GM12892 (cell line): ENCODE results near the gene MET.

Experiments
- DNase-seq: peaks from one replicate; pipeline ENCODE4 v3.0.0; 2011; ENCODE audit not compliant: insufficient read length
- FAIRE-seq: peaks from 2 replicates; lab custom pipeline; 2011; peaks lifted over from hg19 to GRCh38; lab: Jason Lieb, UNC
- POLR2A ChIP-seq: IDR thresholded peaks from 2 replicates; pipeline ENCODE4 v1.6.1; 2011; ENCODE audit warnings: low read depth, low read length, control low read depth
- POLR2AphosphoS5 ChIP-seq: IDR thresholded peaks from 2 replicates; pipeline ENCODE4 v1.6.1; 2011; ENCODE audit warnings: low read depth, low read length, control low read depth
- TAF1 ChIP-seq: IDR thresholded peaks from 2 replicates; pipeline ENCODE4 v1.6.1; 2011; ENCODE audit warnings: low read depth, mild to moderate bottlenecking, control low read depth, low read length, borderline replicate concordance

The MET gene

GRCh38 chr7:116689790-116690259, 17.8 kb downstream of the MET start:
- DNase-seq (no peak), FAIRE-seq (no peak)
- TF ChIP-seq POLR2A = no peak
- no peak for TF ChIP-seq POLR2AphosphoS5
- TF ChIP-seq TAF1 = no peak

DNA sequence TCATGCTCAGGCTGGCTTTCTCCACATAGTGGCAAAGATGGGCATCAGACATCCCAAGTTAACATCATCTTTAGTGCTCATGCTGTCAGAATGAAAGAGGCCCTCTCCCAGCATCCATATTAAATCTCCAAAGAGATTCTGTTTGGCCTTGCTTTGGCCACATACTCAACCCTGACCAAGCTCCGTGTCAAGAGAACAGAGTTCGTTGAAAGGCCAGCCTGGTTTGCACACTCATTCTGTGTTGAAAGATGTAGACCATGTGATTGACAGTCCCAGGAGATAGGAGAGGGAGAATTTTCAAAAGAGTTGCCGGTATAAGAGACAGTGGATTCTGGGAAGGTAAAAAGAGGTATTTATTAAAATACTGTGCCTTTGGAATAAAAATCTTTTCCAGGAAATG, 19.7 kb downstream of the MET start:
- no peak for TF ChIP-seq POLR2A
- no peak for TF ChIP-seq TAF1
- no peak for TF ChIP-seq POLR2AphosphoS5
- DNase-seq = no peak
- no peak for FAIRE-seq

DNA sequence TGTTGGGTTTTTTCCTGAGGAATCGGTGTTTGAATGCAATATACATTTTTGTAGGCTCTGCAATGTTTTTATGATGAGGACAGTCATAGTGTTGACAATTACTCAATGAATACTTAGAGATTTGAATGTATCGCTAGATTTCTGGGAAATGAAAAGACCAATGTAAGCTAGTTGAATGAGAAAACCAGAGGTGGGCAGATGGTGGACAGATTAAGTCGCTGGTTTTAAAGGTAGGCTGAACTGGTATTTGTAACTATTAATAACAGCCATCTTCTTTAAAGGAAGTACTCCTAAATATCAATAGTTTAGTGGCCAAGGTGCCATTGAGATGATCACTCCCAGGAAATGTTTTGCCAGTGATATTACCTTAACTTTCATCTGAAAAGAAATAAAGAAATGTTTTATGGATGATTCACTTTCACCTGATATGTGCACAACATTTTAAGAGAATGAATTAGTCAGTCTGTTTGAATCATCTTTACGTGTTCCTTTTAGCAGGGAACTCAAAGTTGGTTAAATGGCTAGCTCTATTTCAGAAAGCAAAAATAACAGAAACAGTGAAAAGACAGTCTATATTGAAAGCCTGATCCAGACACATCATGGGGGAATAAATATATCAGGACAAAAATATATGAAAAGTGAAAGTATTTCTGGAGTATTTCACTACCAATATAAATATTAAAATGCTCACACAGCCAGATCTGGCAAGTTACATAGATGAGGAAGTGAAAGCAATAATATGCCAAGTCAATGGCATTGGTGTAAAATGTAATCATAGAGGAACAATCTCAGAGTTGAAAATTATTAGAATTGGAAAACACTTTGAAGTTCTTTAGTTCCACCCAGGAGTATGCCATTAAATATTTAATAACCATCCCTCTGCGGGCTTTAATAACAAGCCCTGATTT, 20.7 kb downstream of the MET start:
- FAIRE-seq (no peak), DNase-seq (no peak)
- TF ChIP-seq POLR2A (no peak), TAF1 (no peak), POLR2AphosphoS5 (no peak)

DNA sequence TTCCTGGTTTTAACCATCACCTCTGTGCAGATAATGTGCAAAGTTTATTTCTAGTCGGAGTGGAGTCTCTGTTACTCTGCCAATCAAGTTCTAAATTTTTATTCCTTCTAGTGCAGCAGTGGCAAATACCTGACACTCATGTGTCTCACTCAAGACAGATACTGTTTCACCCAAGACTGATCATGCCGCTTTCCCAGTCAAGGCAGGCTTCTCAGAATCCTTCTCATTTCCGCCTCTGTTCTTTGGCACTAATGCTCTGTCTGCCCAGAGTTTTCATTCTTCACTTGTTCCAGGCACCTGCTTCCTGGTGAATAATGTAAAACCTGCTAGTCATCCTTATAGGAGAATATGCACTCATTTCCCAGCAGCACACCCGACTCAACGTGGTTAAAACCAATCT, 24.7 kb downstream of the MET start:
- no peak for TF ChIP-seq POLR2AphosphoS5
- TF ChIP-seq TAF1 = no peak
- TF ChIP-seq POLR2A = no peak
- DNase-seq = no peak
- no peak for FAIRE-seq

- DNase-seq (no peak), FAIRE-seq (no peak)
- TF ChIP-seq POLR2AphosphoS5 (no peak), TAF1 (no peak), POLR2A (no peak)
Observed at GRCh38 chr7:116697152-116697551, 25.2 kb downstream of the MET start.

GRCh38 chr7:116697761-116698160, 25.8 kb downstream of the MET start:
- no peak for TF ChIP-seq POLR2AphosphoS5
- TF ChIP-seq TAF1 = no peak
- no peak for TF ChIP-seq POLR2A
- DNase-seq (no peak), FAIRE-seq (no peak)

GRCh38 chr7:116698396-116698795, 26.4 kb downstream of the MET start:
- DNase-seq = no peak
- TF ChIP-seq POLR2A = no peak
- no peak for TF ChIP-seq POLR2AphosphoS5
- TF ChIP-seq TAF1 = no peak
- no peak for FAIRE-seq

- no peak for TF ChIP-seq TAF1
- TF ChIP-seq POLR2A = no peak
- TF ChIP-seq POLR2AphosphoS5 = no peak
- DNase-seq = no peak
- no peak for FAIRE-seq
Observed at GRCh38 chr7:116698930-116699721, 27.1 kb downstream of the MET start.

GRCh38 chr7:116699722-116700120, 27.7 kb downstream of the MET start:
- FAIRE-seq (no peak), DNase-seq (no peak)
- TF ChIP-seq POLR2A (no peak), POLR2AphosphoS5 (no peak), TAF1 (no peak)

- FAIRE-seq (no peak), DNase-seq (no peak)
- no peak for TF ChIP-seq POLR2A
- TF ChIP-seq POLR2AphosphoS5 = no peak
- TF ChIP-seq TAF1 = no peak
Observed at GRCh38 chr7:116702046-116702785, 30.2 kb downstream of the MET start.
